ENCODE measurements around the gene AIF1. TPM values are rescaled to one million over a fixed set of nuclear protein-coding genes. Genes with fewer than 3 reads are reported as not detected.

AIF1 gene
- total and polyA plus RNA-seq, 2 donors (not counting 1 experiment from before 2014, with no cell fraction given): not detected

DNA sequence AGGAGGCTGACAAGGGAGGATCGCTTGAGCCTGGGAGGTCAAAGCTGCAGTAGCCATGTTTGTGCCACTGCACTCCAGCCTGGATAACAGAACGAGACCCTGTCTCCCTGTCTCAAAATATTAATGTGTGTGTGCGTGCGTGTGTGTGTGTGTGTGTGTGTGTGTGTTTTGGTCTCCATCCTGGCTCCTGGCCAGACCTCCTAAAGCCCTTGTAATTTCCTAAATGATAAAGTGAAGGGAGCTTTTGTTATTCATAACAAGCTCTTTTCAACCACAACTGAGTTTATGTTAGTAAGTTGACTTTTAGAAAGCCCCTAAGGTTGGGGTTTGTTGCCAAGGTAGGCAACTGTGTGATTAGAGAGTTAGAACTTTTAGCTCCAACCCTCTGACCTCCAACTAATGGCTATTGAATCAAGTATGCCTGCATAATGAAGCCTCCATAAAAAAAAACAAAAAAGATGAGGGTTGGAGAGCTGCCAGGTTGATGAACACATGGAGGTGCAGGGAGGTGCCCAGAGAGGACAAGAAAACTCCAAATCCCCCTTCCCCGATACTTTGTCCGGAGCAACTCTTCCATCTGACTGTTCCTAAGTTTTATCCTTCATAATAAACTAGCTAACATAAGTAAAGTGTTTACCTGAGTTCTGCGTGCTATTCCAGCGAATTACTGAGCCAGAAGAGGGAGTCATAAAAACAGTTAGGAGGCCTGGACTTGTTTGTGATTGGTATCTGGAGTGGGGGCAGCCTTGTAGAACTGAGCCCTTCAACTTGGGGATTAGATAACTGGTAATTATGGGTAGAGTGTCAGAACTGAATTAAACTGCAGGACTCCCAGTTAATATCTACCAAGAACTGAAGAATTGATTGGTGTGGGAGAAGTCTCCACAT, 5.3 kb upstream of the AIF1 start:
- TF ChIP-seq, protein P1, sequence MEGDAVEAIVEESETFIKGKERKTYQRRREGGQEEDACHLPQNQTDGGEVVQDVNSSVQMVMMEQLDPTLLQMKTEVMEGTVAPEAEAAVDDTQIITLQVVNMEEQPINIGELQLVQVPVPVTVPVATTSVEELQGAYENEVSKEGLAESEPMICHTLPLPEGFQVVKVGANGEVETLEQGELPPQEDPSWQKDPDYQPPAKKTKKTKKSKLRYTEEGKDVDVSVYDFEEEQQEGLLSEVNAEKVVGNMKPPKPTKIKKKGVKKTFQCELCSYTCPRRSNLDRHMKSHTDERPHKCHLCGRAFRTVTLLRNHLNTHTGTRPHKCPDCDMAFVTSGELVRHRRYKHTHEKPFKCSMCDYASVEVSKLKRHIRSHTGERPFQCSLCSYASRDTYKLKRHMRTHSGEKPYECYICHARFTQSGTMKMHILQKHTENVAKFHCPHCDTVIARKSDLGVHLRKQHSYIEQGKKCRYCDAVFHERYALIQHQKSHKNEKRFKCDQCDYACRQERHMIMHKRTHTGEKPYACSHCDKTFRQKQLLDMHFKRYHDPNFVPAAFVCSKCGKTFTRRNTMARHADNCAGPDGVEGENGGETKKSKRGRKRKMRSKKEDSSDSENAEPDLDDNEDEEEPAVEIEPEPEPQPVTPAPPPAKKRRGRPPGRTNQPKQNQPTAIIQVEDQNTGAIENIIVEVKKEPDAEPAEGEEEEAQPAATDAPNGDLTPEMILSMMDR (conservative IDR thresholded peaks at IDR 0.05 in 1 of 2, IDR thresholded peaks at IDR 0.05 in 1 of 2; ENCODE audit: low read depth in 1 of 2, low read length in 2 of 2): no peak
- TF ChIP-seq EZH2 (IDR thresholded peaks at IDR 0.05; ENCODE audit: low read length, missing control alignments): no peak
- Histone ChIP-seq H3K27me3 (ENCODE audit: control insufficient read depth, insufficient read depth, low read length) (peaks cover 3% of the 10 kb centered on the region), H3K36me3 (ENCODE audit: control insufficient read depth, insufficient read depth, low read length) (no peaks in the 10 kb centered on the region), H3K4me2 (ENCODE audit: extremely low read depth, insufficient read depth, low read length) (no peak overlapping the region), H3K27ac (ENCODE audit: insufficient read depth, low read length) (no peak overlapping the region), H4K20me1 (ENCODE audit: control insufficient read depth, extremely low read depth, insufficient read depth, low read length) (no peaks in the 10 kb centered on the region), H2AFZ (ENCODE audit: low read length) (no peak overlapping the region), H3K9me3 (ENCODE audit: control insufficient read depth, insufficient read depth, low read depth, low read length) (no peaks in the 10 kb centered on the region), H3K79me2 (ENCODE audit: control insufficient read depth, insufficient read depth, low read length) (no peaks in the 10 kb centered on the region), H3K4me3 (replicated peaks in 1 of 4; ENCODE audit: control extremely low read depth in 1 of 4, insufficient read depth in 1 of 4, low read depth in 3 of 4, low read length in 4 of 4) (no peak overlapping the region), H3K4me1 (ENCODE audit: control insufficient read depth, extremely low read depth, insufficient read depth, low read length) (no peaks in the 10 kb centered on the region), H3K9ac (ENCODE audit: insufficient read depth, low read length) (no peak overlapping the region)
- DNase-seq (ENCODE audit: low read depth in 2 of 2): no peak

DNA sequence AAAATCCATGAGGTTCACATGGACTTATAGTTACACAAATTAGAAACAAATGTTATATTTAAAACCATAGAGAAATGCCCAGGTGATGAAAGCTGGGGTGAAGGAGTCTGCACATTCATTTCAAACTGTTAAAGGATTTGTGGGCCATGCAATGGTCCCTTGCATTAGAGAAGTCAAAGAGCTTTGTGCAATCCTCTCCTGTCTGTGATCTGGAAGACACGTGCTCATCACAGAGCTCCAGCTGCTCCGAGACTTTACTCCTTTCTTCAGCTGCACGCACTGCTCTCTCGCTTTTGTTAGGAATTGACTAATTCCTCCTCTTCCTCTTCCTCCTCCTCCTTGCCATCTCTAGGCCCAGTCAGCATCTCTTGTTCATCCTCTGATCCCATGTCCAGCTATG, 4.1 kb upstream of the AIF1 start:
- no peak for DNase-seq (ENCODE audit: low read depth in 2 of 2)
- H3K36me3 ChIP-seq (ENCODE audit: control insufficient read depth, insufficient read depth, low read length): no peaks in the 10 kb centered on the region

DNA sequence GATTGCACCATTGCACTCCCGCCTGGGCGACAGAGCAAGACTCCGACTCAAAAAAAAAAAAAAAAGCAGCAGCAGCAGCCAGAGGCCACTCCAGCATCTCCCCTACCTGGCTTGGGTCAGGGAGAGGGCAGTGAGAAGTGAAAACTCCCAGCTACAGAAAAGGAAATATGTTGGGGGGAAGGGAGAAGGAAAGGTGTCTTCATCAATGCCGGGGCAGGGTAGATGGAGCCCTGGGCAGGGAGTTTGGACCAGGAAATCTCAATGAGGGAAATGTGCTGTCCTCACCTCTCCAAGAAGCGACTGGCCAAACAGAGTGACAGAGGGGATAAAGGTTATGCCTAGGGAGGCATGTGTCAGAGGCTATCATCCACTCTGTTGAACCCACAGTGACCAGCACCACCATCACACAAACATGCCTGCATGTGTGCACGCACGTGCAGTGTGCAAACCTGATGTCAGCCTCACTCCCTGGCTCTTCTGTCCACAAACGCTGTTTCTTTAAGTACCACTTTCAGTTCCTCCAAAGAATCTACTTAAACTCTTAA, 887 bp upstream of the AIF1 start:
- no peaks in the 10 kb centered on the region for H3K79me2 ChIP-seq (ENCODE audit: control insufficient read depth, insufficient read depth, low read length)
- H2AFZ ChIP-seq (ENCODE audit: low read length): no peak overlapping the region
- H4K20me1 ChIP-seq (ENCODE audit: control insufficient read depth, extremely low read depth, insufficient read depth, low read length): no peaks in the 10 kb centered on the region
- no peak overlapping the region for H3K4me3 ChIP-seq (replicated peaks in 1 of 4; ENCODE audit: control extremely low read depth in 1 of 4, insufficient read depth in 1 of 4, low read depth in 3 of 4, low read length in 4 of 4)
- TF ChIP-seq, protein P1 (conservative IDR thresholded peaks at IDR 0.05 in 1 of 2, IDR thresholded peaks at IDR 0.05 in 1 of 2; ENCODE audit: low read depth in 1 of 2, low read length in 2 of 2): no peak
- no peak for TF ChIP-seq EZH2 (IDR thresholded peaks at IDR 0.05; ENCODE audit: low read length, missing control alignments)
- no peak overlapping the region for H3K9ac ChIP-seq (ENCODE audit: insufficient read depth, low read length)
- H3K36me3 ChIP-seq (ENCODE audit: control insufficient read depth, insufficient read depth, low read length): no peaks in the 10 kb centered on the region
- H3K4me1 ChIP-seq (ENCODE audit: control insufficient read depth, extremely low read depth, insufficient read depth, low read length): no peaks in the 10 kb centered on the region
- DNase-seq (ENCODE audit: low read depth in 2 of 2): no peak
- H3K27ac ChIP-seq (ENCODE audit: insufficient read depth, low read length): no peak overlapping the region
- no peak overlapping the region for H3K4me2 ChIP-seq (ENCODE audit: extremely low read depth, insufficient read depth, low read length)
- no peaks in the 10 kb centered on the region for H3K9me3 ChIP-seq (ENCODE audit: control insufficient read depth, insufficient read depth, low read depth, low read length)
- peaks cover 3% of the 10 kb centered on the region for H3K27me3 ChIP-seq (ENCODE audit: control insufficient read depth, insufficient read depth, low read length)

More for the DNA sequence above, 4.1 kb upstream of the AIF1 start:
- no peak overlapping the region for H3K9ac ChIP-seq (ENCODE audit: insufficient read depth, low read length)
- H3K27ac ChIP-seq (ENCODE audit: insufficient read depth, low read length): no peak overlapping the region
- H3K4me2 ChIP-seq (ENCODE audit: extremely low read depth, insufficient read depth, low read length): no peak overlapping the region
- H4K20me1 ChIP-seq (ENCODE audit: control insufficient read depth, extremely low read depth, insufficient read depth, low read length): no peaks in the 10 kb centered on the region
- no peaks in the 10 kb centered on the region for H3K79me2 ChIP-seq (ENCODE audit: control insufficient read depth, insufficient read depth, low read length)
- TF ChIP-seq, protein P1 (conservative IDR thresholded peaks at IDR 0.05 in 1 of 2, IDR thresholded peaks at IDR 0.05 in 1 of 2; ENCODE audit: low read depth in 1 of 2, low read length in 2 of 2): no peak
- no peak for TF ChIP-seq EZH2 (IDR thresholded peaks at IDR 0.05; ENCODE audit: low read length, missing control alignments)
- H3K9me3 ChIP-seq (ENCODE audit: control insufficient read depth, insufficient read depth, low read depth, low read length): no peaks in the 10 kb centered on the region
- no peak overlapping the region for H2AFZ ChIP-seq (ENCODE audit: low read length)
- peaks cover 3% of the 10 kb centered on the region for H3K27me3 ChIP-seq (ENCODE audit: control insufficient read depth, insufficient read depth, low read length)
- no peaks in the 10 kb centered on the region for H3K4me1 ChIP-seq (ENCODE audit: control insufficient read depth, extremely low read depth, insufficient read depth, low read length)
- H3K4me3 ChIP-seq (replicated peaks in 1 of 4; ENCODE audit: control extremely low read depth in 1 of 4, insufficient read depth in 1 of 4, low read depth in 3 of 4, low read length in 4 of 4): no peak overlapping the region

All from fibroblast of lung (primary cell).